Lower lobe of right lung (tissue), 2 donors: ENCODE results near the gene RAB13. TPM values are rescaled to one million over a fixed set of nuclear protein-coding genes. Genes with fewer than 3 reads are reported as not detected.

Experiments
- ATAC-seq, 2 donors: fragments of 200-7000 bp; cut with Tn5 transposase; one replicate each; pipeline ENCODE4 v1.9.1; 2020 to 2022; ENCODE audit warnings: mild to moderate bottlenecking in 2 of 2, moderate library complexity in 2 of 2
- DNase-seq: peaks from one replicate; pipeline ENCODE4 v3.0.0-alpha.2; 2020
- H3K27ac ChIP-seq: fragments of 200-600 bp; one replicate; pipeline ENCODE4 v1.8.0; 2022
- H3K27me3 ChIP-seq: fragments of 200-600 bp; one replicate; pipeline ENCODE4 v1.8.0; 2022; ENCODE audit warnings: low read depth
- H3K36me3 ChIP-seq: fragments of 200-600 bp; one replicate; pipeline ENCODE4 v1.8.0; 2022; ENCODE audit warnings: mild to moderate bottlenecking
- H3K4me1 ChIP-seq: fragments of 200-600 bp; one replicate; pipeline ENCODE4 v1.8.0; 2022
- H3K4me3 ChIP-seq: fragments of 200-600 bp; one replicate; pipeline ENCODE4 v1.8.0; 2022; ENCODE audit warnings: mild to moderate bottlenecking
- H3K9me3 ChIP-seq: fragments of 200-600 bp; one replicate; pipeline ENCODE4 v1.8.0; 2022
- CTCF ChIP-seq: fragments of 200-600 bp; IDR thresholded peaks from one replicate; pipeline ENCODE4 v1.8.0; 2022; ENCODE audit warnings: antibody characterized with exemption, mild to moderate bottlenecking
- intact Hi-C: fragments of 100-400 bp; cut with DNase I; formaldehyde crosslinking; loops from one replicate; pipeline ENCODE4 v1.11.0; 2022
- microRNA-seq: library from miRNA; unstranded; fragments of <30 nt; microRNA quantifications from one replicate; pipeline ENCODE4 v1.2.0, GENCODE V29; 2020; ENCODE audit warnings: borderline number of aligned reads
- total RNA-seq: library from RNA; stranded (reverse); fragmentation: NEBNext Ultra II Directional; extraction: Animal tissue kit (Norgen Biotek cat#: 25700); gene quantifications from one replicate; pipeline ENCODE4 v1.2.1, GENCODE V29; 2021
- donor health status: DM: no; HTN: yes; CAD: no; lungs with severe emphysema.

Gene RAB13
- total RNA-seq, 1 donor from 2014 or later: 103 TPM

DNA sequence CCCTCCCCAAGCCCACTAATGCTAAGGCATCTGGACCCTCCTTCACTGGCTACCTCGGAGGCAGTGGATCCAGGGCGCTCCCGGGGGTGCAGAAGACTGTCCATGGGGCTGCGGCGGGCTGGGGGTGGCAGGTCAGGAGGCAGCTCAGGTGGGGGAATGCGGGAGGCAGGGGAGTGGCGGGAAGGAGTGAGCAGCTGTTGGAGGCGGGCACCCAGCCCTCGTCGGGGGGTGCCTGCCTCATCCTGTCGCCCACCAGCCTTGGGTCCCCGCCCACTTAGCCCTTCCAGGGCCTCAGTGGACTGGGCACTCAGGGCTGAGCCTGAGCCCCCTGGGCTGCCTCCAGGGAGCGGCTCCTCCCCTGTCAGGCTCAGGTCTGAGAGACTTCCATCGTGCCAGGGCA lies 52.7 kb downstream of the RAB13 start:
- Histone ChIP-seq H3K27ac (no peak overlapping the region), H3K36me3 (peaks cover 89% of the 10 kb centered on the region), H3K4me3 (no peak overlapping the region), H3K9me3 (no peaks in the 10 kb centered on the region), H3K27me3 (no peaks in the 10 kb centered on the region), H3K4me1 (peaks cover 7% of the 10 kb centered on the region)
- ATAC-seq: no peak
- intact Hi-C loops: no loop called here
- DNase-seq: no peak
- TF ChIP-seq CTCF: no peak

GRCh38 chr1:153932156-153933131 lies 53.7 kb downstream of the RAB13 start:
- Histone ChIP-seq H3K4me1 (peaks cover 11% of the 10 kb centered on the region), H3K9me3 (no peaks in the 10 kb centered on the region), H3K27ac (no peak overlapping the region), H3K36me3 (peaks cover 79% of the 10 kb centered on the region), H3K4me3 (no peak overlapping the region), H3K27me3 (no peaks in the 10 kb centered on the region)
- ATAC-seq: no peak
- intact Hi-C loops: no loop called here
- no peak for DNase-seq
- no peak for TF ChIP-seq CTCF

Small RNA genes within 50 kb of the gene (microRNA-seq; reads per million reads assigned to microRNA genes)
- not detected for gene MIR6737

Other genes with a start within 250 kb of the RAB13 start
- 99.6 TPM for gene SLC27A3, start 210.9 kb downstream of the RAB13 start, total RNA-seq
- 50.2 TPM for gene GATAD2B, start 63.4 kb downstream of the RAB13 start, total RNA-seq
- gene DENND4B, start 39.6 kb downstream of the RAB13 start, total RNA-seq: 95.4 TPM
- 55.8 TPM for gene CRTC2, start 27.7 kb downstream of the RAB13 start, total RNA-seq
- 98.4 TPM for gene SLC39A1, start 22.8 kb downstream of the RAB13 start, total RNA-seq
- 12.2 TPM for gene CREB3L4, start 18.4 kb downstream of the RAB13 start, total RNA-seq
- 121 TPM for gene JTB, start 8.7 kb downstream of the RAB13 start, total RNA-seq
- gene RPS27, start 4.4 kb upstream of the RAB13 start, total RNA-seq: 1,826 TPM
- 1.7 TPM for gene NUP210L, start 168.7 kb upstream of the RAB13 start, total RNA-seq
- 334 TPM for gene TPM3, start 205.8 kb upstream of the RAB13 start, total RNA-seq
- gene CFAP141, start 220.0 kb upstream of the RAB13 start, total RNA-seq: 2.8 TPM
- gene UBAP2L, start 234.6 kb upstream of the RAB13 start, total RNA-seq: 142 TPM